SU-DHL-6 (cell line): ENCODE results near the gene H2AZ2.

Source experiments
- H2AFZ ChIP-seq: fragments of 200-600 bp; sonication (generic); 2 replicates; pipeline ENCODE4 v1.6.1; 2014; ENCODE audit warnings: low read depth, mild to moderate bottlenecking, moderate library complexity, mixed read lengths, antibody characterized with exemption, low read length; ENCODE audit not compliant: severe bottlenecking
- H3F3A ChIP-seq: fragments of 200-600 bp; shearing (Covaris generic); 2 replicates; pipeline ENCODE4 v1.6.0; 2016; ENCODE audit warnings: antibody characterized with exemption, mild to moderate bottlenecking; ENCODE audit not compliant: insufficient read depth
- H3K27ac ChIP-seq: fragments of 200-600 bp; sonication (generic); 2 replicates; pipeline ENCODE4 v1.5.1; 2016; ENCODE audit warnings: low read depth, mild to moderate bottlenecking, low read length, moderate library complexity, mixed read lengths
- H3K27me3 ChIP-seq: fragments of 200-600 bp; sonication (generic), shearing (Covaris generic); 2 replicates; pipeline ENCODE4 v1.6.0; 2014; ENCODE audit warnings: mild to moderate bottlenecking, low read length
- H3K36me3 ChIP-seq: fragments of 200-600 bp; sonication (generic); 2 replicates; pipeline ENCODE4 v1.6.1; 2014; ENCODE audit warnings: mild to moderate bottlenecking, low read length, mixed read lengths
- H3K4me2 ChIP-seq: fragments of 300-600, 200-600 bp; shearing (Covaris generic), sonication (generic); 2 replicates; pipeline ENCODE4 v1.6.0; 2014; ENCODE audit warnings: low read length, low read depth, mild to moderate bottlenecking; ENCODE audit not compliant: poor library complexity, severe bottlenecking
- H3K4me3 ChIP-seq: fragments of 200-600 bp; sonication (generic); 2 replicates; pipeline ENCODE4 v1.5.1; 2014; ENCODE audit warnings: antibody characterized with exemption, low read length, mild to moderate bottlenecking, mixed read lengths; ENCODE audit not compliant: insufficient read depth, poor library complexity, severe bottlenecking
- H3K79me2 ChIP-seq: fragments of 200-600 bp; sonication (generic); 2 replicates; pipeline ENCODE4 v1.6.1; 2014; ENCODE audit warnings: mild to moderate bottlenecking, low read length, moderate library complexity; ENCODE audit not compliant: insufficient read depth
- H3K9ac ChIP-seq: fragments of 200-600 bp; sonication (generic); 2 replicates; pipeline ENCODE4 v1.7.0; 2014; ENCODE audit warnings: mild to moderate bottlenecking, low read length
- H3K9me2 ChIP-seq: fragments of 200-600 bp; sonication (generic); replicated peaks from 2 replicates; pipeline ENCODE4 v1.6.1; 2014; ENCODE audit warnings: low read length; ENCODE audit not compliant: insufficient read depth
- H3K9me3 ChIP-seq: fragments of 200-600 bp; sonication (generic); 2 replicates; pipeline ENCODE4 v1.6.1; 2014; ENCODE audit warnings: low read length, mixed read lengths; ENCODE audit not compliant: insufficient read depth
- H4K20me1 ChIP-seq: fragments of 200-600 bp; sonication (generic); 2 replicates; pipeline ENCODE4 v1.6.1; 2014; ENCODE audit warnings: low read depth, mild to moderate bottlenecking, antibody characterized with exemption, low read length, moderate library complexity, mixed read lengths
- CTCF ChIP-seq: fragments of 200-600 bp; sonication (generic); IDR thresholded peaks from one replicate; pipeline ENCODE4 v1.5.1; 2017; ENCODE audit warnings: antibody characterized with exemption, mild to moderate bottlenecking, low read length, moderate library complexity; ENCODE audit not compliant: insufficient read depth, poor library complexity, severe bottlenecking
- EZH2phosphoT487 ChIP-seq: fragments of 200-600 bp; sonication (generic), shearing (Covaris generic); conservative IDR thresholded peaks from 2 replicates; pipeline ENCODE4 v1.6.1; 2018; ENCODE audit warnings: mild to moderate bottlenecking, antibody characterized with exemption, low read length, moderate library complexity, mixed read lengths

The H2AZ2 gene

GRCh38 chr7:44893710-44894234 is 45.9 kb upstream of the H2AZ2 start:
- H3K4me3 ChIP-seq, result no peak overlapping the region
- H3K27me3 ChIP-seq, result no peaks in the 10 kb centered on the region
- H3K36me3 ChIP-seq, result no peaks in the 10 kb centered on the region
- H3F3A ChIP-seq, result no peaks in the 10 kb centered on the region
- no peaks in the 10 kb centered on the region for H4K20me1 ChIP-seq
- H3K9me3 ChIP-seq, result no peaks in the 10 kb centered on the region
- TF ChIP-seq CTCF (no peak), EZH2phosphoT487 (no peak)
- H3K9ac ChIP-seq, result no peak overlapping the region
- H3K4me2 ChIP-seq, result no peak overlapping the region
- H3K9me2 ChIP-seq, result no peaks in the 10 kb centered on the region
- no peak overlapping the region for H3K27ac ChIP-seq
- H3K79me2 ChIP-seq, result no peaks in the 10 kb centered on the region
- H2AFZ ChIP-seq, result no peak overlapping the region

- H3K4me3 ChIP-seq, result no peak overlapping the region
- no peaks in the 10 kb centered on the region for H3K27me3 ChIP-seq
- H3K79me2 ChIP-seq, result no peaks in the 10 kb centered on the region
- H3K9ac ChIP-seq, result no peak overlapping the region
- H3F3A ChIP-seq, result peaks cover 11% of the 10 kb centered on the region
- no peaks in the 10 kb centered on the region for H3K9me2 ChIP-seq
- no peak overlapping the region for H2AFZ ChIP-seq
- no peak for TF ChIP-seq EZH2phosphoT487
- no peak for TF ChIP-seq CTCF
- H3K36me3 ChIP-seq, result no peaks in the 10 kb centered on the region
- H4K20me1 ChIP-seq, result no peaks in the 10 kb centered on the region
- H3K9me3 ChIP-seq, result no peaks in the 10 kb centered on the region
- H3K27ac ChIP-seq, result no peak overlapping the region
- H3K4me2 ChIP-seq, result no peak overlapping the region
Measured at GRCh38 chr7:44891791-44892190, 43.9 kb upstream of the H2AZ2 start.

- Histone ChIP-seq H3F3A (peaks cover 13% of the 10 kb centered on the region), H3K27me3 (no peaks in the 10 kb centered on the region), H2AFZ (no peak overlapping the region)
Measured at GRCh38 chr7:44891372-44891771, 43.5 kb upstream of the H2AZ2 start.

More at GRCh38 chr7:44891372-44891771, 43.5 kb upstream of the H2AZ2 start:
- no peaks in the 10 kb centered on the region for H4K20me1 ChIP-seq
- H3K4me3 ChIP-seq, result no peak overlapping the region
- H3K9ac ChIP-seq, result no peak overlapping the region
- no peaks in the 10 kb centered on the region for H3K36me3 ChIP-seq
- no peak overlapping the region for H3K27ac ChIP-seq
- H3K4me2 ChIP-seq, result no peak overlapping the region
- H3K79me2 ChIP-seq, result no peaks in the 10 kb centered on the region
- H3K9me2 ChIP-seq, result no peaks in the 10 kb centered on the region
- H3K9me3 ChIP-seq, result no peaks in the 10 kb centered on the region
- no peak for TF ChIP-seq EZH2phosphoT487
- TF ChIP-seq CTCF, result no peak
